PC-9 (cell line): ENCODE data around the gene GPAM.

Source experiments
- CTCF ChIP-seq: fragments of 200-600 bp; sonication (generic); conservative IDR thresholded peaks from 2 replicates; pipeline ENCODE4 v1.6.1; 2017; ENCODE audit warnings: mixed run types, antibody characterized with exemption, mild to moderate bottlenecking, moderate library complexity
- EZH2 ChIP-seq: fragments of 200-600 bp; sonication (generic); IDR thresholded peaks from 2 replicates; pipeline ENCODE4 v1.8.0; 2017; ENCODE audit warnings: antibody characterized with exemption, low read depth

DNA sequence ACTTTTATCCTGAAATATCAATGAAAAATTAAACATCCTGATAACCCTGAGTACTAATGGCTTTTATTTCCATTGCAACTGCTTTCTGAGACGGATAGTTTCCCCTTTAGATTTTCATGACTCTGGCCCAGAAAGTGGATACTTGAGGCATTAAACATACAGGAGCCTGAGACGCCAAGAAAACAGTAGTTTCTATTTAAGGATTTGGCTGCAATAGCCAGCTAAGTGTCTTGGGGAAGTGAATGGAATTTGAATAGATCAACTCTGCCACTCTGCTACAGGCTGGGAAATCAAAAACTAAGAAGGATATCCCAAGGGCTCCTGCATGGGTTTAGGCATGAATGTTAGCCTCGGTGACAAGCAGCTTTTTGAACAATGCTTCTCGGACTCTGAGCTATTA, 24.7 kb upstream of the GPAM start:
- TF ChIP-seq EZH2 = no peak
- TF ChIP-seq CTCF = no peak
